Urinary bladder (tissue), 4 donors: ENCODE data around the gene RNPEPL1. TPM values are rescaled to one million over a fixed set of nuclear protein-coding genes. Genes with fewer than 3 reads are reported as not detected.

Experiments
- DNase-seq: peaks from one replicate; pipeline ENCODE4 v3.0.0-alpha.2; 2015; ENCODE audit errors: extremely low spot score
- H3K27ac ChIP-seq: one replicate; pipeline ENCODE4 v1.5.1; 2013; ENCODE audit warnings: low read depth, mild to moderate bottlenecking, moderate library complexity
- H3K36me3 ChIP-seq: one replicate; pipeline ENCODE4 v1.6.1; 2013; ENCODE audit warnings: mild to moderate bottlenecking, moderate library complexity; ENCODE audit not compliant: insufficient read depth
- H3K4me1 ChIP-seq: one replicate; pipeline ENCODE4 v1.6.1; 2013; ENCODE audit warnings: mild to moderate bottlenecking, moderate library complexity; ENCODE audit not compliant: insufficient read depth
- H3K4me3 ChIP-seq: one replicate; pipeline ENCODE4 v1.5.1; 2013; ENCODE audit warnings: low read depth, low read length
- WGBS: extraction: QIAGEN DNeasy Blood & Tissue Kit; methylation state at CpG from one replicate; pipeline ENCODE4 v1.1.7; 2013; 5-methylcytosine and 5-hydroxymethylcytosine counted together
- polyA plus RNA-seq: library from polyadenylated mRNA; stranded (reverse); fragments of 200-250 nt; gene quantifications from one replicate; pipeline ENCODE4 v1.2.3, GENCODE V29; 2013
- total RNA-seq: library from RNA; depleted of rRNA; stranded (reverse); fragments of >200 nt; gene quantifications from one replicate; pipeline ENCODE4 v1.2.3, GENCODE V29; 2014
- donor health status: healthy with polysubstance abuse.
- donor health status: healthy.

Gene RNPEPL1
- total and polyA plus RNA-seq, 2 donors, result 14.5 to 76.3 TPM

DNA sequence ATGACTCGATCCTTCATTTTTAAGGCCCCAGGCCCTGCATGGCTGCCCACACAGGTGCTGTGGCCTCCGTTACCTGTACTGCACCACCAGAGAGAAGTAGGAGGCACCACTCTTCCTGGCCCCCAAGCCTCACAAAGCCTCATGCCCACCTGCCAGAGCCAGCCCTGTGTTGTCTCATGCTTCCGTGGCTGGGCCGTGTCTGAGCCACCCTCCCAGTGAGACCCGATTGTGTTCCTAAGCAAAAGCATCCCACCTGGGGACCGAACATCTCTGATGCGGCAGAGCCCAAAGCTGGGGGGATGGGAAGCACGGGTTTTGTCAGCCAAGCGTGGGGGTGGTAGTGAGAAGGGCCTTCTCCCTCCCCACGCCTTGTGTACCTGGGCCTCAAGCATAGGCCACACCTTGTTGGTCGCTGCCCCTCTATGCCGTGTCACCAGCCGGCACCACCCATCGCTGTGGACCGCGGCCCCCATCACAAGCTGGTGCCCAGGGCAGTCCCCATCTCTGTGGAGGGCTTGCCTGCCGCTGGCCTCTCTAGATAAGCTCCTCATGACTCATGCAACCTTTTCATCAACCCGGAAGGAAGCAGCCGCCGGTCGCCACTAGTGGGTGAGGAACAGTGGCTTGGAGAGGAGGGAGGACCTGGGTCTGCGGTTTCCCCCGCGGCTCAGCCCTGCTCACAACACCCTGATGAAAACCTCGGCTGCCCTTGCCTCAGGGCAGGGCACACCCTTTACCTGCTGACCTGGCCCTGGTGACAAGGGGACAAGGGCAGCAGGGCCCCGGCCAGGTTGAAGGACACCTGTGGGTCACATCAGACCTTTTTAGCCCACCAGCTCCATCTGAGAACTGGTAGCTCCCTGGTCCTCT, 2.7 kb upstream of the RNPEPL1 start:
- Histone ChIP-seq H3K27ac (peak overlapping the region; percentile 77), H3K4me1 (peaks cover 2% of the 10 kb centered on the region), H3K4me3 (no peak overlapping the region), H3K36me3 (no peaks in the 10 kb centered on the region)
- DNase-seq, result peak; percentile 35
- 55% methylated on average over 26 of the region's 26 CpGs for WGBS

DNA sequence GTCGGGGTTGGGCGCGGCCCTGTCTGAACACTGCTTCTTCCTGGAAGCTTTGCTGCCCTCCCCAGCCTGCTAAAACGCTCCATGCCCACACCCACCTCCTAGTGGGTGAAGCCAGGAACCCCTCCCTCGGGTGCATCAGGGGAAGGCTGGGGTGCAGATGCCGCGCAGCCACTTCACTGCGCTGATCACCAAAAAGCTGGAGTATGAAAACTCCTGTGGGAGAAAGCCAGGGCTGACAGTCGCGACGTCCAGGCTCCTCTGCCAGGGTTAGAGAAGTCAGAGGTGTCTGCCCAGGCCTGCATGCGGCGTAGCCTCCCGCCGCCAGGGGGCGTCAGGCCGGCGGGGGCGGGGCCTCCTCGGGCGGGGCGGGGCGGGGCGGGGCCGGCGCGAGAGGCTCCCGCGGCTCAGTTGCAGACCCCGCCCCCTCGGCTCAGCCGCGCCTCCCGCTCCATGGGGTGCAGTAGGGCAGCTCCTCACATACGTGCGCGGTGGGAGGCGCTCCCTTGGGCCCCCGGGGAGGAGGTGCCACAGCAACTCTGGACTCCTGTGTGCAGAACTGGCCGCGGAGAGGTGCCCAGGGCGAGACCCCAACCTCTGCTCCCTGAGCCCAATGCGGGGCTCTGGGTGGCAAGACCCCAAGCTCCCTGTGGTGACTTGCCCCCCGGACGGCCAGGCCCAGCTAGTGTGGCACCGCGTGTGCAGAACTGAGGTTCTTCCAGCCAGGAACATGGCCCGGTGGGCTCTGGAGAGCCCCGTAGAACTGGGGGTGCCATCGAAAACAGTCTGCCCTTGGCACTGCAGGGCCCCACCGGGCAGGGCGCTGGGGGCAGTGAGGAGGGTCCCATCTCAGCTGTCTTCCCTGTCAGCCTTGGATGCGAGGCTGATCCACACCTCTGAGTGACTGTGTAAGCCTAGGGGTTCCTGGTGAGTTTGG, 1.8 kb upstream of the RNPEPL1 start:
- Histone ChIP-seq H3K27ac (peak overlapping the region; percentile 77), H3K4me3 (peak overlapping the region; percentile 8), H3K4me1 (peaks cover 2% of the 10 kb centered on the region), H3K36me3 (no peaks in the 10 kb centered on the region)
- WGBS, result 8% methylated on average over 53 of the region's 53 CpGs
- peak; percentile 46 for DNase-seq

DNA sequence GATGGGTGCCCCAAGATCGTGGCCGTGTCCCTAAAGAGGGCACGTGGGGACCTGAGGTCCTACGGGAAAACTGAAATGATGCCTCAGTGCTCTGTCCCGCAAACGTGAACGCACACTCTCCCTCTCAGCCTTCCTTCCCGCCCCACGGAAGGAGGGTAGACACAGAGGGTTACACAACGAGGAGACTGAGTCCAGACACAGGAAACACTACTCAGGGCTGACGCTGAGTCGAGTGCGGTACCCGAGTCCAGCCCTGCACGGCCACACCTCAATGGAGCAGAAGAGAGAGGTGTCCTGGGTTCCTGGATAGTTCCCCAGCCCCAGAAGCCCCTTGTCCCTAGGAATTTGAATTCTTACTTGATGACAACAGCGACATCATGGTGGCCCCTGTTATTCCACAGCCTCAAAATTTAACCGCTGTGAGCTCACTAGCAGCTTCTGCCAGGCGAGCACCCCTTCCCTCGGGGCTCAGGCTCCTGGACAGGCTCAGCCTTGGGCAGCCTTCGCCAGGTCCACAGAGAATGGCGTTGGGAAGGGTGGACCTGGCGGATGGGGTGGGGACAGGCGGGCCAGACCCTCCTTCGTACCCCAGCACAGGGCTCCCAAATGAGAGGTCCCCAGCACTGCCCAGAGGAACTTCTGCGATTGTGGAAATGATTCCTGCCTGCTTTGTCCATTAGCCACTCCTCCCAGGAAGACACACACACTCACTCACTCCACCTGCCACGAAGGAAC, 980 bp upstream of the RNPEPL1 start:
- 43% methylated on average over 26 of the region's 26 CpGs for WGBS
- Histone ChIP-seq H3K27ac (peak overlapping the region; percentile 76), H3K4me3 (peak overlapping the region; percentile 66), H3K4me1 (peaks cover 2% of the 10 kb centered on the region), H3K36me3 (no peaks in the 10 kb centered on the region)
- DNase-seq, result no peak

DNA sequence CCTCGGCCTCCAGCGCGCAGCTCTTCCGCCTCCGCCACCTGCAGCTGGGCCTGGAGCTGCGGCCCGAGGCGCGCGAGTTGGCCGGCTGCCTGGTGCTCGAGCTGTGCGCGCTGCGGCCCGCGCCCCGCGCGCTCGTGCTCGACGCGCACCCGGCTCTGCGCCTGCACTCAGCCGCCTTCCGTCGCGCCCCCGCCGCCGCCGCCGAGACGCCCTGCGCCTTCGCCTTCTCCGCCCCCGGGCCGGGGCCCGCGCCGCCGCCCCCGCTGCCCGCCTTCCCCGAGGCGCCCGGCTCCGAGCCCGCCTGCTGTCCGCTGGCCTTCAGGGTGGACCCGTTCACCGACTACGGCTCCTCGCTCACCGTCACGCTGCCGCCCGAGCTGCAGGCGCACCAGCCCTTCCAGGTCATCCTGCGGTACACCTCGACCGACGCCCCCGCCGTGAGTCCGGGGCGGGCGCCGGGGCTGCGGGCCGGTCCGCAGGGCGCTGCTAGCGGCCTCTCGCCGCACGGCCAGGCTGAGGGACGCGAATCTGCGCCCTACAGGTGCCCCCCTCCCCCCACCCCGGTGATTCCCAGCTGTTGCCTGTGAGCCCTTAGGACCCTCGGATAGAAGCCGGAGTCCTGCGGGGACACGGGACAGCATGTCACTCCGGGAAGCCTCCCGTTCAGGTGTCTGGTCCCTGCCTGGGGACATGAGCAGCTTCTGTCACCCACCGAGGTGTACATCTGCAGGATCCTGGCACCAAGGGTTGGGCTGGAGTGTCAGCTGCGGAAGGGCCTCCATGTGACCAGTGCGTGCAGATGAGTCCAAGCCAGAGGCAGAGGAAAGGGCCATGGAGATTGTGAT, 616 bp downstream of the RNPEPL1 start:
- Histone ChIP-seq H3K4me3 (peak overlapping the region; percentile 66), H3K27ac (no peak overlapping the region), H3K4me1 (peaks cover 2% of the 10 kb centered on the region), H3K36me3 (no peaks in the 10 kb centered on the region)
- no peak for DNase-seq
- 2% methylated on average over 93 of the region's 93 CpGs for WGBS

DNA sequence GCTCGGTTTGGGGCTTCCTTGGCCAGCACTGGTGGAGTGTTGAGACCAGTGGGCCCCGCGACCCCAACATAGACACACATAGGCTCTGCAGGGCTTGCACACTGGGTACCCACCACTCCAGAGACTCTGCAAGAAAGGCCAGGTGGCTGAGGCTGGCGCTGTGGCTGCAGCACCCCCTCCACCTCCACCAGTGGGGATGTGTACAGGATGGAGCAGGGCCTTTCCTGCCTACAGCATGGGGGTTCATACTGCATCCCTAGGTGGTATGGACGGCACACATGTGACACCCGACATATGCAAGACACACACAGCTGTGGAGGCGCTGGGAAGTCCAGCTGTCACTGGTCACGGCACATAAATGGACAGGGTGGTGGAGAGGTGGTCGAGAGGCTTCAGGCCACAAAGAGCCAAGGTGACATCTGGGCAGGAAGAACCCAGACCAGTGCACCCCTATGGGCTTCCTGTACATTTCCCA, 1.3 kb downstream of the RNPEPL1 start:
- WGBS, result 77% methylated on average over 9 of the region's 9 CpGs
- H3K27ac ChIP-seq, result no peak overlapping the region
- peaks cover 2% of the 10 kb centered on the region for H3K4me1 ChIP-seq
- peak overlapping the region; percentile 66 for H3K4me3 ChIP-seq
- H3K36me3 ChIP-seq, result peaks cover 1% of the 10 kb centered on the region
- DNase-seq, result no peak

DNA sequence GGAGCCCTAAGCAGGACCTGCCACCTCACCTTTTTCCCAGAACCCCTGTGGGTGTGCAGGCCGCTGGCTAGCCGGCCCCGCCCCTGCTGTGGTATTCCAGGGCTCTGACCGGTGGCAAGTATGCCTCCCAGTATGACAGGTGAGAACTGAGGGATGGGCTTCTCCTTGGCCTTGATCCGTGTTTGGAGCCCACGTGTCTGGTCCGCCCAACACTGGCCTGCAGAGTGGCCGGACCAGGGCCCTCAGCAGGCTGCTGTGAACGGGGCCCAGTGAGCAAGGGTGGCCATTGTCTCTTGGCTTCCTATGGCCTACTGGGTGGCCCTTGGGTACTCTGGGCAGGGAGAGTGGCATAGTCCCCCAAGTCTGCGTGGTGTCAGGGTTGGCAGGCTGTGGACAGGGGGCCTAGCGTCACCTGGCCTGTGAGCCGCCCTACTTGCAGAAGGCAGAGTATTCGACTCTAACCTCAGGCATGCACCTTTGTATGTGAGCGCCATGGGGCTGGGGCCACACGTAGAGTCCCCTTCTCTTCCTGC, 1.8 kb downstream of the RNPEPL1 start:
- DNase-seq, result no peak
- 91% methylated on average over 15 of the region's 15 CpGs for WGBS
- Histone ChIP-seq H3K27ac (no peak overlapping the region), H3K4me1 (peaks cover 2% of the 10 kb centered on the region), H3K4me3 (no peak overlapping the region), H3K36me3 (peaks cover 3% of the 10 kb centered on the region)

DNA sequence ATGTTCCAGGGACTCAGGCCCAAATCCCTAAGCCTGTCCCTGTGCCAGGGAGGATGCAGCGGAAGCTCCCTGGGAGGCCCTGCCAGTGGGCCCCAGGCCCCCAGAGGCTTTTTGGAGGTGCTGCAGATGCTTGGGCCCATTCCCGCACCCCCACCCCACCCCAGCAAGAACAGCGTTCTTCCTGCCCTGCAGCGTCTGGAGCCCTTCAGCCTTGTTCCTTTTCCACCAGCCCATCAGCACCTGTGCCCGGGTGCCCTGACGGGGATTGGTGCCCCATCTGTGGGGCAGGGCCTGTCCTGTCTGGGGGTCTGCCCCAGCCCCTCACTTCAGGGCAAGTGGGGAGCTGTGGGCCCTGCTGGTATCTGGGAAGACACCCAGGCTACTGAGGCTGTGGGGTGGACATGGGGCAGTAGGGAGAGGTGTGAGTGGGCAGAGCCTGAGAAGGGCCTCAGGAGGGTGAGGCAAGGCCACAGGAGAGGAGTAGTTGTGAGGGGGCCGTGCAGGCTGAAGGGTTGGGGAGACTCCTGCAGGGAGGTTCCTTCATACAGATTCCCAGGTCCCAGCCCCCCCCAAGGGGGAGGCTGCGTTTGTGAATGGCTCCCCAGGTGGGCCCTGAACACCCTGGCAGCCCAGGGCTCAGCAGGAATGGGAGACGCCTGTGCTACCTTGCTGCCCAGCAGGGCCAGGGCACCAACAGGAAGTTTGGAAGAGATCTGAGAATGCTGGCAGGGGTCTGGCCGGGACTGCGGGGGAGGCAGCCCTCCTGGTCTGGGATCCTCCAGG, 2.4 kb downstream of the RNPEPL1 start:
- H3K4me1 ChIP-seq, result peaks cover 2% of the 10 kb centered on the region
- 87% methylated on average over 11 of the region's 11 CpGs for WGBS
- no peak for DNase-seq

DNA sequence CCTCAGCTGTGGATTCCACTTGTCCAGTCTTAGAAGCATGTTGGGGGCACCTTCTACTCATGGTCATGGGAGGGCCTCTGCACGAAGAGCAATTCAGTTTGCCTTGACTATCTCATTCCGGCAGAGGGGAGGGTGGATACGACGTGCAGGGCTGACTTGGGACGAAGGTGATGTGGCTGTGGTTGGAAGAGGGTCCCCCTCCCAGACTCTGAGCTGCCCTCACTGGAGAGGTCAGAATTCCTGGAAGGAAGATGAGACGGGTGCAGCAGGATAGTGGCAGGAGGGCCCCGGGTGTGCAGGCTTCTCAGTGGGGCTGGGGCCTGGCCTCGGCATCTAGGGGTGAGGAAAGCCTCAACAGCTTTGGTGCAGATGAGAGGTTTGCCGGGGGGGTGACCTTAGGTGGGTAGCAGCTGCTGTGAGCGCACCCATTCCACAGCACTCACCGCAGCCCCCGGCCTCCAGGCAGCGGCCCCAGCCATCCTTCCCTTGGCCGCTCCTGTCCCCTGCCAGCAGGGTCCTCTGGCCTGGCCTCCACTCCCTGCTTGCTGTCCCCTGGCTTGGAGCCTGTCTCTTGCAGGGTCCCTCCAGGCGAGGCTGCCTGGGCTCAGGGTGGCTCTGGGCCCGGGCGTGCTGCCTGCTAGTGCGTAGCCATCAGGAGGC, 3.2 kb downstream of the RNPEPL1 start:
- no peak overlapping the region for H3K27ac ChIP-seq
- DNase-seq, result no peak
- H3K4me1 ChIP-seq, result peaks cover 2% of the 10 kb centered on the region
- H3K4me3 ChIP-seq, result no peak overlapping the region
- WGBS, result 86% methylated on average over 18 of the region's 18 CpGs
- H3K36me3 ChIP-seq, result peaks cover 3% of the 10 kb centered on the region

More for the DNA sequence above, 2.4 kb downstream of the RNPEPL1 start:
- H3K27ac ChIP-seq, result no peak overlapping the region
- H3K4me3 ChIP-seq, result no peak overlapping the region
- peaks cover 3% of the 10 kb centered on the region for H3K36me3 ChIP-seq

DNA sequence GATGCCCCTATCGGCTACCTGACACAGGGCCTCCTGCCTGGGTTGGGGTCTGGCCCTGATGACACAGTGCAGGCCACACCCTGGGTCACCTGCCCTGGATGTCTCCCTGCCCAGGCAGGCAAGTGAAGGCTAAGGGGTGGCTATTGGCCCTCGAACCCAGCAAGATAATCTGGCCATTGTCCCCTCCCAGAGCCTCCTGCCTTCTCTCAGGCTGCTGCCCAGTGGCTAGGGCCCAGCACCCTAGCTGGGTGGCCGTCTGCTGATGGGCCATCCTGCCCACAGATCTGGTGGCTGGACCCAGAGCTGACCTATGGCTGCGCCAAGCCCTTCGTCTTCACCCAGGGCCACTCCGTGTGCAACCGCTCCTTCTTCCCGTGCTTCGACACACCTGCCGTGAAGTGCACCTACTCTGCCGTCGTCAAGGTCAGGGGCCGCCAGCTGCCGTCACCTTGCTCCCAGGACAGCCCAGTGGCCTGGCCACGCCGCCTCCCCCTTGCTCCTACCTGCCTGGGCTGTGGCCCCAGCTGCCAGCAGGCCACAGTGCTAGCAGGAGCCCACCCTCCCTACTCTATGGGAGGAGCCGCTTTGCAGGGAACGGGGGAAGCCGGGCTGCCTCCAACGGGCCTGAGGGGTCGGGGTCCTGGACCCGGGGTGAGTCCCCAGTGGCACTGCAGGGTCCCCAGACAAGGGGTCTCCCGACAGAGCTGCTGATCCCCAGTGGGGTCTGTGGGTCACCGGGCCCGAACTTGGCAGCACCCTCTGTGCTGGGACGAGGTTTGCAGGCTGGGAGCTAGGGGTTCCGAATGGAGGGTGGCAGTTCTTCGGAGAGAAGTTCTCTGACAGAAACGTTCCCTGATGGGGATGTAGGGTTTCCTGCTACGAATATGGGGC, 4.1 kb downstream of the RNPEPL1 start:
- 91% methylated on average over 30 of the region's 30 CpGs for WGBS
- no peaks in the 10 kb centered on the region for H3K4me1 ChIP-seq
- H3K27ac ChIP-seq, result no peak overlapping the region
- H3K4me3 ChIP-seq, result no peak overlapping the region
- peaks cover 3% of the 10 kb centered on the region for H3K36me3 ChIP-seq
- DNase-seq, result no peak

DNA sequence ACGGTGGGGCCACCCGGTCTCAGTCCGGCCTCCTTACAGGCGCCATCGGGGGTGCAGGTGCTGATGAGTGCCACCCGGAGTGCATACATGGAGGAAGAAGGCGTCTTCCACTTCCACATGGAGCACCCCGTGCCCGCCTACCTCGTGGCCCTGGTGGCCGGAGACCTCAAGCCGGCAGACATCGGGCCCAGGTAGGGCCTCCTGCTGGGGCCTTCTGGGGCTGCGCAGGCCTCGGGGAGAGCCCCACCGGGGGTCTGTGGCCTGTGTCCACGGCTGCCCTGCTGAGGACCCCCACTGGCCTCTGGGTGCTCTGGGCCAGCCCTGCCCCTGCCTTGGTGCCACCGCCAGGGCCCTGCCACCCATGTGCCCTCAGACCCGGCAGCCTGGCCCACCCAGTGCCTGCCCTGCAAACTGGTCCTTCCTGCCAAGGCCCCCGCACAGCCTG, 4.8 kb downstream of the RNPEPL1 start:
- 87% methylated on average over 20 of the region's 20 CpGs for WGBS
- no peak for DNase-seq
- Histone ChIP-seq H3K4me3 (no peak overlapping the region), H3K27ac (no peak overlapping the region), H3K36me3 (peaks cover 3% of the 10 kb centered on the region), H3K4me1 (no peaks in the 10 kb centered on the region)
